HG03342 (cell line): ENCODE measurements around the gene PTPMT1.
"Not testable (repeated sequence)": the region's sequence is repeated elsewhere in the genome, so short reads cannot be mapped to it uniquely, and the experiment has no call there.

Source experiments
- ATAC-seq: cut with Tn5 transposase; IDR thresholded peaks from one replicate; pipeline ENCODE4 v1.9.1; 2021; ENCODE audit warnings: mild to moderate bottlenecking, moderate library complexity; ENCODE audit not compliant: unreplicated experiment

PTPMT1 gene

DNA sequence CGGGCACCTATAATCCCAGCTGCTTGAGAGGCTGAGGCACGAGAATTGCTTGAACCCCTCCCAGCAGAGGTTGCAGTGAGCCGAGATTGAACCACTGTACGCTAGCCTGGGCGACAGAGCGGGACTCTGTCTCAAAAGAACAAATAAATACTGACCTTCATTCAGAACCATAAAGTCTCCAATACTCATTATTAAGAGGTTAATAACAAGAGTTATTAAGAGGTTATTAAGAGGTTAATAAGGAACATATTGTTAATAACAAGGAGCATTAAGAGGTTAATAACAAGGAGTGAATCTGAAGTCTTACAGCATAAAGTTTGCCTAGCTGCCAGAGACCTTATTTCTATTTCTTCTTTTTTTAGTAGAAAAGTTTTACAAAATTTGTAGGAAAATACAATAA lies 20.1 kb upstream of the PTPMT1 start:
- ATAC-seq = no peak

DNA sequence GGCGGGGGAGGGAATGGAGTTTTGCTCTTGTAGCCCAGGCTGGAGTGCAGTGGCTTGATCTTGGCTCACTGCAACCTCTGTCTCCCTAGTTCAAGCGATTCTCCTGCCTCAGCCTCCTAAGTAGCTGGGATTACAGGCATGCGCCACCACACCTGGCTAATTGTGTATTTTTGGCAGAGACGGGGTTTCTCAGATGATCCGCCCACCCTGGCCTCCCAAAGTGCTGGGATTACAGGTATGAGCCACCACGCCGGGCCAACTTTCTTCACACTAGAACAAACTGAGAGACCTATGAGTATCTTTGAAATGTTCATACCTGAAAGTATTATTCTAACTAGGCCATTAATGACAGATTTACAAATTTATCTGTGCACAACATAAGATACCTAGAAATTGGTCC lies 19.1 kb upstream of the PTPMT1 start:
- not testable (repeated sequence) for ATAC-seq

DNA sequence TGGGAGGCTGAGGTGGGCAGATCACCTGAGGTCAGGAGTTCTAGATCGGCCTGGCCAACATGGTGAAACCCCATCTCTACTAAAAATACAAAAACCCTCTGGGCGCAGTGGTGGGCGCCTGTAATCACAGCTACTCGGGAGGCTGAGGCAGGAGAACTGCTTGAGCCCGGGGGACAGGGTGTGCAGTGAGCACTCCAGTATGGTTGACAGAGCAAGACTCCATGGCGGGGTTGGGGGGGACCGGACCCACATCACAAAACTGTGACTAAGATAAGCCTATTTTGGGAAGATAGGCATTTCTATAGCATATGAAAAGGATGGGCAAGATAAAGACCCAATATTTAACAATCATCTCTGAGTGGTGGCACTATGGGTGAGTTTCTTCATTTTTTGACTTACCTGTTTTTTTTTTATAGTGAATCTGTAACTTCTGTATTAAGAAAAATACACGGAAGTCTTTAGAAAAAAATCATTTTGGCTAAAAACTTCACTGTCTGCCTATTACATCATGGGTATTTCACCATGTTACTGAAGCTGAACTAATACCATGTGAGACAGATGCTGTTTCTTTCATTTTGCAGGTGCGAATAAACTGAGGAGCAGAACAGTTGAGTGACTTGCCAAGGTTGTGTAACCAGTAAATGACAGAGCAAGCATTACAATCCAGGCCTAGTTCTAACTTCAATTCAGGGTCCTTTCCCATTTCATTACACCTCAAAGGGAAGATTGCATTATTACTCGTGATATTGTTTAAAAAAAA lies 14.9 kb upstream of the PTPMT1 start:
- ATAC-seq = no peak

GRCh38 chr11:47551086-47551485 lies 14.3 kb upstream of the PTPMT1 start:
- no peak for ATAC-seq

GRCh38 chr11:47552056-47552565 lies 13.3 kb upstream of the PTPMT1 start:
- ATAC-seq = no peak

DNA sequence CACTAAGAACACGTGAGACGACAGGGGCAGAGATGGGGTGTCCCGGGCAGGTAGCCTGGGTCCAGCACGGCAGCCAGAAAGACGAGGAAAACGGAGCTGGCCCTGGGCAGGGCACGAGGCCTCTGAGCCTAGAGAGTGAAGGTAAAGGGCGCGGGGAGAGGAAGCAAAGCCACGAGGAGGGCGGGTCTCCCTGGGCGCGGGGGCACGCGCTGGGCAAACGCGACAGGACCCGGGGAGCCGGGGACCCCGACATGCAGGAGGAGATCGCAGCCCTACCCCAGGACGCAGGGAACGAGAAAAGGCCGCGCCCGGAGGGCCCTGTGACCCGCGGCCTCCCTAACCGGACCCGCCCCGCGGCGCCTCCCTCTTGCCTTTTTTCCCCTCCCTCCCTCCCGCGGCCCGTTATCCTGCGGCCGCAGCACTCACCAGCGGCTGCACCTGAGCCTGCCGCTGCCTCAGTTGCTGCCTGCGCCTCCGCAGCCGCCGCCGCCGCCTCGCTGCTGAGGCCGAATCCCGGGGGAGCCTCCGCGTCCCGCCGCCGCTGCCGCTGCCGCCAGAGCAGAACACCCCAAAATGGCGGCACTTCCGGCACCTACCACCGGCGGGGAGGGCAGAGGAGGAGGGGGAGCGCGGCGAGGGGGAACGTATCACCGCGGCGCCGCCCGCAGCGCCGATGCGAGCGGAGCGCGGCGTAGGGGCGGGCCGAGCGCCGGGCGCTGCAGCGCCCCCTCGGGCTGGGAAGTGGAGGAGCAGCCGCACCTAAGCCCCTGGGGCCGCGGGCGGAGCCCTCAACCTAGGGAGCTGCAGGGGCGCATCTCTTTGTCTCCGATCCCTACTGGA lies 12.6 kb upstream of the PTPMT1 start, which contains the start of gene CELF1:
Gene CELF1, minus strand, starts transcription at position 567 of the 840 bp plus-strand sequence. CDS start 53,609 bp downstream, outside the sequence.
- ATAC-seq = peak; percentile 93

GRCh38 chr11:47553406-47553743 lies 12.0 kb upstream of the PTPMT1 start:
- peak; percentile 30 for ATAC-seq

GRCh38 chr11:47557004-47557403 lies 8.4 kb upstream of the PTPMT1 start:
- ATAC-seq = not testable (repeated sequence)

DNA sequence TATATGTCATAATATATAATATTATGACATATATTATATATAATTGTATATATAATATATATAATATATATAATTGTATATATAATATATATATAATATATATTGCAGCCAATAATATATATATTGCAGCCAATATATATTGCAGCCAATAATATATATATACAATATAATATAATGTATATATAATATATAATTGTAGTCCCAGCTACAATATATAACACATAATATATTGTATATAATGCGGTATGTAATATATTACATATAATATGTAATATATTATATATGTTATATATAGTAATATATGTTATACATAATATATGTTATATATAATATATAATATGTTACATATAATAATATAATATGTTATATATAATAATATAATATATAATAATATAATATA lies 6.7 kb upstream of the PTPMT1 start:
- no peak for ATAC-seq

DNA sequence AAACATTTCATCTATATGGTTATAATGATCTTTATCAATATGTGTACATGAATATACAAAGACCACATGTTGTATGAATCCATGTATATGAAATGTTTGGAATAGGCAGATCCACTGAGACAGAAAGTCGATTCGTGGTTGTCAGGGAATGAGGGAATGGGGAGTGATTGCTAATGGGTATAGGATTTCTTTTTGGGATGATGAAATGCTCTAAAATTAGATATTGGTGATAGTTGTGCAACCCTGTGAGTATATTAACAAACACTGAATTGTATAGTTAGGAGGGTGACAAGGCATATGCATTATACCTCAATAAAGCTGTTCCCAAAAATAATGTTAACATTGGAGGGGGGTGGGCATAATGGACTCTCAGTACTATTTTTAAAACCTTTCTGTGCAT lies 5.0 kb upstream of the PTPMT1 start:
- no peak for ATAC-seq

DNA sequence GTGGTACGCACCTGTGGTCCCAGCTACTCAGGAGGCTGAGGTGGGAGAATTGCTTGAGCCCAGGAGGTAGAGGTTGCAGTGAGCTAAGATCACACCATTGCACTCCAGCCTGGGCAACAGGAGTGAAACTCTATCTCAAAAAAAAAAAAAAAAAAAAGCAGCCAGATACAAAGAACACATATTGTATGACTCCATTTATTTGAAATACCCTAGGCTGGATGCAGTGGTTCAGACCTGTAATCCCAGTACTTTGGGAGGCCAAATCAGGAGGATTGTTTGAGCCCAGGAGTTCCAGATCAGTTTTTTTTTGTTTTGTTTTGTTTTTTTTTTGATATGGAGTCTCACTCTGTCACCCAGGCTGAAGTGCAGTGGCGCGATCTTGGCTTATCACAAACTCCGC lies 3.0 kb upstream of the PTPMT1 start:
- ATAC-seq = not testable (repeated sequence)

- ATAC-seq = not testable (repeated sequence)
Measured at GRCh38 chr11:47564366-47564765, 1.0 kb upstream of the PTPMT1 start.

GRCh38 chr11:47564933-47565339 lies 463 bp upstream of the PTPMT1 start:
- ATAC-seq = peak; percentile 6

GRCh38 chr11:47566149-47566698 lies 825 bp downstream of the PTPMT1 start:
- ATAC-seq = no peak

DNA sequence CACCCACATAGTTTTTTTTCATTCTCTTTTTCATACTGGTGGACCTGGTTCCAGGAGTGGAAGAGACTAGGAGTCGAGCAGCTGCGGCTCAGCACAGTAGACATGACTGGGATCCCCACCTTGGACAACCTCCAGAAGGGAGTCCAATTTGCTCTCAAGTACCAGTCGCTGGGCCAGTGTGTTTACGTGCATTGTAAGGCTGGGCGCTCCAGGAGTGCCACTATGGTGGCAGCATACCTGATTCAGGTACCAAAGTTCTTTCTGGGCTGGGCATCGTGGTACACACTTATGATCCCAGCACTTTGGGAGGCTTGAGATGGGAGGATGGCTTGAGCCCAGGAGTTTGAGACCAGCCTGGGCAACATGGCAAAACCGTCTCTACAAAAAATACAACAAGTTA lies 4.2 kb downstream of the PTPMT1 start:
- ATAC-seq = no peak

DNA sequence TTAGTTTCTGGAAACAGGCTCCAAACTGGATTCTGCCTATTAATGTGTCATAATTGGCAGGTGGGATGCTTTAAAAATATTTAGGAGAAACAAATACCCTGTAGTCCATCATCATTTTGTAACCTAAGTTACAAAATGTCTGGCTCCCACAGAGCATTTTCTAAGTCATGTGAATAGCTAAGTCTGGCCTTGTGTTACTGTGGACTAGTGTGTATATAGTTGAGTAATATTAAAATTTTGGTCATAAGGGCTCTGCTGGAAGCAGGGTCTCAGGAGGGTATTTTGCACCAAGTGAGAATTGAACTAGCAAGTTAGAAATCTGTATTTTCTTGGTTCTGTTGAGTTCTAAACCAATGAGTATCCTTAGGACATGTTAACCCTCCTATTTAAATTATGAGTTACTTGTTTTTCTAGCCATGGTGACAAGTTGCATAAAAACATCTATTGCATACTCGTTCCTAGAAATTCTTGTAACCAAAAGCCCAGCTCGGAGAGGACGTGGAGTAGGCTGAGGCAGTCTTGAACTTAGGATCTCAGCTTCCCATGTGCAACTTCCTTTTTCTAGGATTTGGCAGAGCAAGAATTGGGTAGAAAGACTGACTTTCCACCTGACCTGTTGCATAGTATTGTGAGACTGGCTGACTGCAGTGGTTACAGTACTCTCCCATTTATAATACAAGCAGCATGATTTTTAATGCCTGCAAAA lies 5.4 kb downstream of the PTPMT1 start:
- ATAC-seq = no peak

DNA sequence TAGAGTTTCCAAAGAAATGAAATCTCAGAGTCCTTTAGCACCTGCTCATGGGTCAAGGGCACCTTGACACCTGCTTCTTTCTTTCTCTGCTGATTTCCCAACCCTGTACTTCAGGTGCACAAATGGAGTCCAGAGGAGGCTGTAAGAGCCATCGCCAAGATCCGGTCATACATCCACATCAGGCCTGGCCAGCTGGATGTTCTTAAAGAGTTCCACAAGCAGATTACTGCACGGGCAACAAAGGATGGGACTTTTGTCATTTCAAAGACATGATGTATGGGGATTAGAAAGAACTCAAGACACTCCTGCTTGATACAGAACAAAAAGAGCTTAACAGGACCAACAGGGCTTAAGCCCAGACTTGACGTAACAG lies 5.9 kb downstream of the PTPMT1 start:
- ATAC-seq = no peak

- ATAC-seq = no peak
Measured at GRCh38 chr11:47571895-47572294, 6.5 kb downstream of the PTPMT1 start.

DNA sequence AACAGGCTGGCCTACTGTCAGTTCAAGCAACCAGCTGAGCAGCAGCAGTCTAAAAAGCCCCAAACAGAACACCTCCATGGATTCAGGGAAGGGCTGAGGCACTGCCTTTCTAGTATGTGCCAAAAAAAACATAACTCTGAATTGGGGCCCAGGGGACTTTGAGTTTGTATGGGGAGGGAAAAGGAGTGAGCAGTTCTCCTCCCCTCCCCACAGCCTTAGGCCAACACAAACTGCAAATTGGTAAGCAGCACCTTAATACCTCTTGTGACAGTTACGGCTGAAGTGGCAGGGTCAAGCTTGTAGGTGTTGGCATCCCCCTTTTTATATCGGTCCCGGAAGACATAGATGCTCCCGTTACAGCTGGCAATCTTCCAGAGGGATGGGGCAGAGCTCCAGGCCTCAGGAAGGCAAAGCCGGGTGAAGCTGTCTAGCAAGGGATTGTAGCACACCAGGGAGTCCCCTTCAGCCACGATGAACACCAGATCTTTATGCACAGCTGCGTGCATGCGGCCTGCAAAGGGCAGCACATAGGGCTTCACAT lies 7.4 kb downstream of the PTPMT1 start:
- ATAC-seq = no peak

- no peak for ATAC-seq
Measured at GRCh38 chr11:47573321-47573720, 7.9 kb downstream of the PTPMT1 start.
